HG03342 (cell line): ENCODE measurements around the gene ECEL1.
"Not testable (repeated sequence)": the region's sequence is repeated elsewhere in the genome, so short reads cannot be mapped to it uniquely, and the experiment has no call there.

Experiments used
- ATAC-seq: cut with Tn5 transposase; IDR thresholded peaks from one replicate; pipeline ENCODE4 v1.9.1; 2021; ENCODE audit warnings: mild to moderate bottlenecking, moderate library complexity; ENCODE audit not compliant: unreplicated experiment

The ECEL1 gene, protein sequence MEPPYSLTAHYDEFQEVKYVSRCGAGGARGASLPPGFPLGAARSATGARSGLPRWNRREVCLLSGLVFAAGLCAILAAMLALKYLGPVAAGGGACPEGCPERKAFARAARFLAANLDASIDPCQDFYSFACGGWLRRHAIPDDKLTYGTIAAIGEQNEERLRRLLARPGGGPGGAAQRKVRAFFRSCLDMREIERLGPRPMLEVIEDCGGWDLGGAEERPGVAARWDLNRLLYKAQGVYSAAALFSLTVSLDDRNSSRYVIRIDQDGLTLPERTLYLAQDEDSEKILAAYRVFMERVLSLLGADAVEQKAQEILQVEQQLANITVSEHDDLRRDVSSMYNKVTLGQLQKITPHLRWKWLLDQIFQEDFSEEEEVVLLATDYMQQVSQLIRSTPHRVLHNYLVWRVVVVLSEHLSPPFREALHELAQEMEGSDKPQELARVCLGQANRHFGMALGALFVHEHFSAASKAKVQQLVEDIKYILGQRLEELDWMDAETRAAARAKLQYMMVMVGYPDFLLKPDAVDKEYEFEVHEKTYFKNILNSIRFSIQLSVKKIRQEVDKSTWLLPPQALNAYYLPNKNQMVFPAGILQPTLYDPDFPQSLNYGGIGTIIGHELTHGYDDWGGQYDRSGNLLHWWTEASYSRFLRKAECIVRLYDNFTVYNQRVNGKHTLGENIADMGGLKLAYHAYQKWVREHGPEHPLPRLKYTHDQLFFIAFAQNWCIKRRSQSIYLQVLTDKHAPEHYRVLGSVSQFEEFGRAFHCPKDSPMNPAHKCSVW

DNA sequence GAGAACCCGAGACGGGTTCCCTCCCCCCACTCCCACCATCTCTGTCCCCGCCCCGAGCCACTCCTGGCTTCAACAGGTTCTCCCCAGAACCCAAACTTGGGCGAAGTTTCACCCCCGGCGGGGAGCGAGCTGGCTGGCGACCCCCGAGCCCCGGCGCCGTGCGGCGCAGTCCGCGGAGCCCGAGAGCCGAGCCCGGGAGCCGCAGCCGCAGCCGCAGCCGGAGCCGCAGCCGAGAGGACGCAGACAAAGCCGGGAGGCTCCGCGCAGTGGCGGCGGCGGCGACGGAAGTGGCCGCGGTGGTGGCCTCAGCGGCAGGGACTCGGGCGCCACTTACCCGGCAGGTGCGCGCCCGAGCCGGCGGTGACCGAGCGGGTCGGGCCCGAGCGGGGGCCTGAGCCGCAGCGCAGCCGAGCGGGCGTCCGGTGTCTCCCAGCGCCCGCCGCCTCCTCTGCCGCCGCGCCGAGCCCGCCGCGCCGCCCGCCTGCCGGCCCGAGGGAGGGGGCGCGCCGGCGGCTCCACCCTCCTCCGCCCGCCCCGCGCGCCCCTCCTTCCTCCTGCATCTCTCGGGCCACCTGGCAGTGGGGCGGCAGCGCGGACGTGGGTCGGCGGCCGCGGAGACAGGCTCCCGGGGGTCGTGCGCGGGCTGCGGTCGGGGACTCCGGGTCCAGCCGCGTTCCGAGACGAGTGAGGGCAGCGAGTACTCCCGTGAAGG, at the start of gene ECEL1:
ECEL1 (minus strand) TSS at position 450 of the 712 bp plus-strand sequence. CDS start 1,181 bp downstream, outside the sequence.
- no peak for ATAC-seq

DNA sequence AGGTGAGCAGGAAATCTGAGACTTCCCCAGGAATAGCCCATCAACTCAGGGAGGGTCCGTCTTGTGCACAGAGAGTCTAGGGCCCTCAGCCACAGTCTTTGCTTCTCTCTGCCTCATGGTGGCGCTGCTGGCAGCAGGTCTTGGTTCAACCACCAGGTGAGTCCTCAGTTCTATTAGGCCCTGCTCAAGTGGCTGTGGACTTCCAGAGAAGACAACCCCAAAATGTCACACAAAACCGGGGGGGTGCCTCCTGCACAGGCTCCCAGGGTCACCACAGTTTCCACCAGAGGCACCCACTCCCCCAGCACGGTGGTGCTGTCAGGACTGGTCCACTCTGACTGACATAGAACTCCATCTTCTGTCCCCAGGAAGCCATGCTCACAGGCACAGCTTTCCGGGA, 49.4 kb upstream of the ECEL1 start:
- ATAC-seq = no peak

GRCh38 chr2:232535761-232536530, 48.3 kb upstream of the ECEL1 start:
- ATAC-seq = no peak

GRCh38 chr2:232534940-232535651, 47.5 kb upstream of the ECEL1 start:
- no peak for ATAC-seq

DNA sequence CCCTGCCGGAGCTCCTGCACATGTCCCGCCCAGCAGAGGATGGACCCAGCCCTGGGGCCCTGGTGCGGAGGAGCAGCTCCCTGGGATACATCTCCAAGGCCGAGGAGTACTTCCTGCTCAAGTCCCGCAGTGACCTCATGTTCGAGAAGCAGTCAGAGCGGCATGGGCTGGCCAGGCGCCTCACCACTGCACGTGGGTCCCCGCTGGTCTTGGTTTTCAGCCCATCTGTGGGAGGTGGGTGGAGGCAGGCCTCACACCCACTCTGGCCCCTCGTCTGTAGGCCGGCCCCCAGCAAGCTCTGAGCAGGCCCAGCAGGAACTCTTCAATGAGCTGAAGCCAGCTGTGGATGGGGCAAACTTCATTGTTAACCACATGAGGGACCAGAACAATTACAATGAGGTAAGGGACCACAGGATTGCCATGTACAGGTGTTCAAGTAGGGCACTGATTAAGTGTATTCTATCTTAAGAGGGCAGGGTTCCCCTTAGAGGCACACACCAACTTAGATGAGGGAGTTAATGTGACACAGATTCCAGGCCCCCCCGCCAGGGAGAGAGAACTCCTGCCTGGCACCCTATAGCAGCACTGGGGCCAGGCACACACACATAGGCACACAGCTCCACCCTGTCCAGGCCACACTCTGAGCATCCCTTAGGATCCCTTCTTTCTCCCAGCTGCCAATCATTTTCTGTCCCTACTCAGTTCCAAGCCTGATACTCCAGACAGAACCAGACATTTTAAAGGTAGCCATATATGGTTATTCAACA, 46.5 kb upstream of the ECEL1 start:
- no peak for ATAC-seq

- ATAC-seq = not testable (repeated sequence)
Measured at GRCh38 chr2:232532821-232533220, 45.2 kb upstream of the ECEL1 start.

DNA sequence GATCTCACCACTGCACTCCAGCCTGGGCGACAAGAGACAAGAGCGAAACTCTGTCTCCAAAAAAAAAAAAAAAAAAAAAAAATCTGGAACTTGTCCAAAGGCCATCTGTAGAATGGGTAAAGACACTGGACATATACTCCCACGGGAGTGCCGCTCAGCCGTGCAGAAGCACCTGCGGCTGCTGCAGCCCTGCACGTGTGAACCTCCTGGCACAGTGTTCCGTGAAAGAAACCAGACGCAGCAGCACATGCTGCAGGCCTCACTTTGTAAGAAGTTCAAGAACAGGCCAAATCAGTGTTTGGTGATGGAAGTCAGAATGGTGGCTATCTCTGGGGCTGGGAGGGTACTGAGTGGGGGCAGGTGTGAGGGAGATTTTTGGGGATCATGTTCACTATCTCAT, 44.8 kb upstream of the ECEL1 start:
- no peak for ATAC-seq

- ATAC-seq = no peak
Measured at GRCh38 chr2:232530626-232531260, 43.1 kb upstream of the ECEL1 start.

DNA sequence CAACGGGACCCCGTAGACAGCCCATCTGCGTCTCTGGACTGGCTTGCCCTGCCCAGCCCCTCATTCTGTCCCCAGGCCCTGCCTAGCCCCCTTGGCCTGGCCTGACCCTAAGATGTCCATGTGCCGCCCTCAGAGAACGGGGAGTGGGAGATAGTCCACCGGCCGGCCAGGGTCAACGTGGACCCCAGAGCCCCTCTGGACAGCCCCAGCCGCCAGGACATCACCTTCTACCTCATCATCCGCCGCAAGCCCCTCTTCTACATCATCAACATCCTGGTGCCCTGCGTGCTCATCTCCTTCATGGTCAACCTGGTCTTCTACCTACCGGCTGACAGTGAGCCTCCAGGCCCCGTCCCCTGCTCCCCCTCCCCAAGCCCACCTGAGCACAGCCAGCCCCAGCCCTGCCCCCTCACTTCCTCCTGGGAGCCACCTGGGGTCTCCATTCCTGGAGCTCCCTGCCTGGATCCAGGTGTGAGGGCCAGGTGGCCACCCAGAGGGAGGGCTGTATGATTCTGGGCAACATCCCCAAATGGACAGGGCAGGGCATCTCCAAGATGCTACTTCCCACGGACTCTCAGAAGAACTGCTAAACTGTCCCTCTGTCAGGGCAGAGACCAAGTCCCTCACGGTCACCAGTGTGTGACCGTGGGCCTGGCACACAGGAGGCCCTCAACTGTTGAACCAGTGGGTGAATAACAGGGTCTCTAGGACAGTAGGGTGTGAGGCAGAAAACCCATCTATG, 42.3 kb upstream of the ECEL1 start:
- ATAC-seq = no peak

DNA sequence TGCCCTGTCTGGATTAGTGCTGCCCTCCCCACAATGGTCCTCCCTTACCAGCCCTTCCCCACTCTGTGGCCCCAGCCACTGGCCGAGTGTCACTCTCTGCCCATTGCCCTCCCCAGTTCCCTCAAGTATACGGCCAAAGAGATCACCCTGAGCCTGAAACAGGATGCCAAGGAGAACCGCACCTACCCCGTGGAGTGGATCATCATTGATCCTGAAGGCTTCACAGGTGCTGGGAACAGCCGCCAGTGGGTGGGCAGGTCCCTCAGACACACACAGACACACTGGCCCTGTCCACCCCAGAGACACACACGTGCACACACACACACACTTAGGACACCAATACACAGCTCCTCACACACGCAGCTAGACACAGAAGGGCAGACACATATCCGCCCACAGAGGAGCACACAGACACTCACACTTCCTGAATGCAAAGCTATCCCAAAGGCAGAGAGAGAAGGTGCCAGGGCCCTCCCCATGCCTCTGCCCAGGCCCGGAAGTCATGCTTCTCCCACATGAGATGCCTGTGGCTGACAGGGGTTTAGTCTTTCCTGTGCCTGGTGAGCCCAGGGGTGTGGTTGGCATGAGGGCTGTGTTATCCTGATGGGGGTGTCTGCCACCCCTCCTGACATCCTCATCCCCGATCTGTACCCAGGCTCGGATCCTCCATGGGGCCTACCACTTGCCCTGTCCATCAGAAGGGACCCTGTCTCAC, 41.3 kb upstream of the ECEL1 start:
- ATAC-seq = no peak

- no peak for ATAC-seq
Measured at GRCh38 chr2:232527905-232528470, 40.4 kb upstream of the ECEL1 start.

- ATAC-seq = no peak
Measured at GRCh38 chr2:232526372-232526941, 38.8 kb upstream of the ECEL1 start.

DNA sequence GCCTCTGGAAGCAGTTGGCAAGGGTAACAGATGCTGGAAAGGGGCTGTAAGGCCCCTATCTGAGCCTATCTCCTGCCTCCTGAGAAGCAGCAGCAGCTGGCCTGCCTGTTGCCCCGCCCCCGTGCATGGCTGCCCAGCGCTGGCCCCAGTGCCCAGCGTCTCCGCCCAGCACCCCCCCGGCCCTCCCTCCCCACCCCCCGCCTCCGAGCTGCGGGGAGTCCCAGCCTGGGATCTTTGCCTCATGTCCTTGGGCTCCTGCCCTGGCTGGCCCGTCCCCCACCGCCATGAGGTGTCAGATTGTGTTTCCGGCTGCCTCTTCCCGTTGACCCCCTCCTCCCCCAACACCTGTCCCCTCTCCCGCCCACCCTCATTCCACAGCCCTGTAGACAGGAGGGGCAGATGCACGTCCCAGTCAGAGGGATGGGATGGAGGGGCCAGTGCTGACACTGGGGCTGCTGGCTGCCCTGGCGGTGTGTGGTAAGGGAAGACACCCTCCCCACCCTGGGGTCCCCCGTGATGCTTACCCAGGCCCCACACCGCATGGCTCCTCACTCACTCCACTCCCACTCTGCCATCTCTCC, 38.2 kb upstream of the ECEL1 start, which contains the start of gene CHRND:
CHRND (plus strand) TSS at position 370 of the 581 bp plus-strand sequence; CDS start at position 426, 56 bp downstream.
- ATAC-seq = no peak

DNA sequence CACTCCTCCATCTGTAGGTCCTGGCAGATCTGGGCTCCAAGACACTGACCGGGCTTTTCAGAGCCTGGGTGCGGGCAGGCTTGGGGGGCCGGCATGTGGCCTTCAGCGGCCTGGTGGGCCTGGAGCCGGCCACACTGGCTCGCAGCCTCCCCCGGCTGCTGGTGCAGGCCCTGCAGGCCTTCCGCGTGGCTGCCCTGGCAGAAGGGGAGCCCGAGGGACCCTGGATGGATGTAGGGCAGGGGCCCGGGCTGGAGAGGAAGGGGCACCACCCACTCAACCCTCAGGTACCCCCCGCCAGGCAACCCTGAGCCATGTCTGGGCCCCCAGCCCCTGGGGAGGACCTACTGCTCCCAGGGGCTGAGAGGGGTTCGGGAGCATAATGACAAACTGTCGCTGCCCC, 37.6 kb upstream of the ECEL1 start:
- no peak for ATAC-seq

GRCh38 chr2:232524771-232525170, 37.1 kb upstream of the ECEL1 start:
- no peak for ATAC-seq
